Activated CD8-positive, alpha-beta memory T cell treated with anti-CD3 and anti-CD28 coated beads, Interleukin-2, amount 10 ng/mL, durations not matched to agents 7 days and 5 days (primary cell): ENCODE measurements around the gene EYA2. TPM values are rescaled to one million over a fixed set of nuclear protein-coding genes. Genes with fewer than 3 reads are reported as not detected.

Experiments
- ATAC-seq: fragments of 150-1000 bp; cut with Tn5 transposase; one replicate; pipeline ENCODE4 v1.10.0; 2021; ENCODE audit warnings: moderate library complexity
- CTCF ChIA-PET: fragments of 350-600 bp; sonication (Branson Sonifier 250); formaldehyde crosslinking; loops from one replicate; lab custom pipeline; 2021; ENCODE audit warnings: antibody characterized with exemption; lab: Charles Lee
- DNase-seq: peaks from one replicate; pipeline ENCODE4 v3.0.0-alpha.2; 2020
- H3K27ac Mint-ChIP-seq: one replicate; pipeline ENCODE4 v1.8.0; 2021; ENCODE audit warnings: mild to moderate bottlenecking, mixed read lengths
- H3K27me3 Mint-ChIP-seq: one replicate; pipeline ENCODE4 v1.8.0; 2021; ENCODE audit warnings: mixed read lengths
- H3K36me3 Mint-ChIP-seq: one replicate; pipeline ENCODE4 v1.8.0; 2021; ENCODE audit warnings: mild to moderate bottlenecking, mixed read lengths
- H3K4me1 Mint-ChIP-seq: one replicate; pipeline ENCODE4 v1.8.0; 2021; ENCODE audit warnings: mixed read lengths
- H3K4me3 Mint-ChIP-seq: one replicate; pipeline ENCODE4 v1.8.0; 2021; ENCODE audit warnings: mild to moderate bottlenecking, moderate library complexity, mixed read lengths
- H3K9me3 Mint-ChIP-seq: one replicate; pipeline ENCODE4 v1.8.0; 2022; ENCODE audit warnings: low read depth, mixed read lengths
- total RNA-seq, 2 experiments: library from RNA; stranded (reverse); gene quantifications; one replicate each; pipeline ENCODE4 v1.2.3, GENCODE V29; 2021

Gene EYA2
- total RNA-seq, 2 experiments from 2014 or later, result not detected

DNA sequence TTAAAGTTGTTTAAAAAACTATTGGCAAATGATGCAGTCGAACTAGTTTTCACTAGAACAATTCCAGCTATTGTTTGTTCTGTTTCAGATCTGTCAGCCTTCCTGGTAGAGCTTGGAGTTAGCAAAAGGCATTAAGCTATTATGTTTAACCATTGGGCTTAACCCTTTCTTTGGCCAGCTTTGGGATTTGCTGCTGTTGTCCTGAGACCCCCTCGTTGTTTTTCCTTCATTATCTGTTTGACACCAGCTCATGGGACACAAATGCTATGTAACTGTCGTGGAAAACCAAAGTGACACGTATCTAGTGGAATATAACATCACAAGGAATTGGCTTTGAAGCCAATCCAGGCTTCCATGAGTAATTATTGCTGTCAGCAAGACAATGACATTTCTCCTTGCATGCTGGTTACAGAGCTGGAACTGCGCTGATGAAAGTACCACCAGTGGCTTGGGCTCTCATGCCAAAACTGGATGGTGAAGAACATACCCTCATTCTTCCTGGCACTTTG is 96.0 kb downstream of the EYA2 start:
- peaks cover 5% of the 10 kb centered on the region for H3K27me3 Mint-ChIP-seq
- no peak for ATAC-seq
- peak overlapping the region; percentile 27 for H3K4me3 Mint-ChIP-seq
- H3K36me3 Mint-ChIP-seq, result peaks cover 3% of the 10 kb centered on the region
- no peaks in the 10 kb centered on the region for H3K9me3 Mint-ChIP-seq
- no peak for DNase-seq
- CTCF ChIA-PET, result interaction anchor here (1.3 kb wide), 1 partner anchor 10 kb away, joined by 7 read pairs; no protein-coding TSS in a partner anchor
- H3K27ac Mint-ChIP-seq, result peak overlapping the region; percentile 91
- H3K4me1 Mint-ChIP-seq, result peaks cover 55% of the 10 kb centered on the region

DNA sequence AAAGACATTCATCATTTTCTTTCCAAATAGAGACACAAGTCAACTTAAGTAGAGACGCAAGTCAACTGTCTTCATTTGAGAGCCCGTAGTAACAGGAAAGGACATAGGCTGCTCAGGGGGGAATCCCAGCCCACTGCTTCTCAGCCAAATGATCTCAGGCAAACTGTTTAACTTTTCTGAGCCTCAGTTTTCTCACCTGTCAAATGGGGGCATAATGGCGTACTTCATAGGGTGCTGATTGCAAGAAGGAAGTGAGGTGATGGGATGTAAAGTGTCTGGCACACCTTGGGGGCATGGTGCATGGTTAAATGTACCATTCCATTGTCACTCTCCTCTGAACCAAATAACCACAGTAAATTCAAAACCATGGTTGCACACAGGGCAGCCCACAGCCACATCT is 96.5 kb downstream of the EYA2 start:
- peak overlapping the region; percentile 91 for H3K27ac Mint-ChIP-seq
- CTCF ChIA-PET, result interaction anchor here (1.3 kb wide), 1 partner anchor 11 kb away, joined by 7 read pairs; no protein-coding TSS in a partner anchor
- DNase-seq, result no peak
- no peaks in the 10 kb centered on the region for H3K9me3 Mint-ChIP-seq
- no peak for ATAC-seq
- peaks cover 59% of the 10 kb centered on the region for H3K4me1 Mint-ChIP-seq
- peaks cover 5% of the 10 kb centered on the region for H3K27me3 Mint-ChIP-seq
- no peak overlapping the region for H3K4me3 Mint-ChIP-seq
- H3K36me3 Mint-ChIP-seq, result peaks cover 3% of the 10 kb centered on the region

DNA sequence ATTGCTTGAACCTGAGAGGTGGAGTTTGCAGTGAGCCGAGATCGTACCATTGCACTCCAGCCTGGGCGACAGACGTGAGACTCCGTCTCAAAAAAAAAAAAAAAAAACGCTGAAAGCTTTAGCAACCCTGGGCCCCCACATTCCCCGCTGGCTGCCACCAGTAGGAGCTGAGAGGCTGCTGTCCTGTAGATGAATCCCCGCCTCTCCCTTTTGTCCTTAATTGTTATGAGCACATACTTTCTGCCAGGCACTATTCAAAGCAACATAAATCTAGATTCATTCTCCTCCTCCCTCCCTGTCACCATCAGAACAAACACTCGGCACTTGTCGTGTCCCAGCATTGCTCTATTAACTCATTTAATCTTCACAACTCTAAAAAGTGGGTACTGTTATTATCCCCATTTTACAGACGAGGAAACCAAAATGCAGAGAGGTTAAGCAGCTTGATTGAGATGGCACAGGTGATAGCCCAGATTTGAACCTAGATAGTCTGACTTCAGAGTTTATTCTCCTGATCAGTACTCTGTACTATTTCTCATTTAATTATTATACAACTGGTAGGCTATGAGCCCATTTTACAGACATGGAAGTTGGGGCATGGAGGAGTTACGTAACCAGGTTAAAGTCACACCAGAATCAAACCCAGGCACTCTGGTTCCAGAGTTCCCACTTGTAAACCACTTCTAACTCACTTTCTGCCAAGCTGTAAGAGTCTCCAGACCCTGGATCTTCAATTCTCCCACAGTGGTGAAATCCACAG is 97.4 kb downstream of the EYA2 start:
- H3K4me1 Mint-ChIP-seq, result peaks cover 63% of the 10 kb centered on the region
- peaks cover 3% of the 10 kb centered on the region for H3K36me3 Mint-ChIP-seq
- H3K4me3 Mint-ChIP-seq, result no peak overlapping the region
- peak overlapping the region; percentile 50 for H3K27ac Mint-ChIP-seq
- ATAC-seq, result no peak
- H3K27me3 Mint-ChIP-seq, result peaks cover 5% of the 10 kb centered on the region
- no peaks in the 10 kb centered on the region for H3K9me3 Mint-ChIP-seq
- DNase-seq, result no peak
- CTCF ChIA-PET, result no interaction called here

DNA sequence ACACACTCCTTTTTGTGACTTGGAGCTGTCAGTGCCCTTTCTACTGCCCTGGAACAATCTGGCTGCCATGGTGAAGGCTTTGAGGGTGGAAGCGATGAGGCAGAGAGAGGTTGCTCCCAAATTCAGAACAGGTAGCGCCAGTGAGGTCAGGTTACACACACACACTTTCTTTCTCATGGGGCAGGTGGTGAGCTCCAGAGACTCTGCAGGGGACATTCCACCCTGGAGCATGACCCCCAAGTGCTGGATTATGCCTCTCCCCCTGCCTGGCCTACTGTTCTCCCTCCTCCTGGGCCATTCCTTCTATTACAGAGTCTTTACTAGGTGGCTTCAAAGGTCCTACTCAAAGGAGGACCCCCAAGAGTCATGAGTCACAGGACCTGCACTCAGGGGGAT is 98.0 kb downstream of the EYA2 start:
- H3K27me3 Mint-ChIP-seq, result peaks cover 8% of the 10 kb centered on the region
- ATAC-seq (no peak), DNase-seq (no peak)
- H3K27ac Mint-ChIP-seq, result peak overlapping the region; percentile 50
- no peak overlapping the region for H3K4me3 Mint-ChIP-seq
- peaks cover 63% of the 10 kb centered on the region for H3K4me1 Mint-ChIP-seq
- CTCF ChIA-PET, result no interaction called here
- no peaks in the 10 kb centered on the region for H3K9me3 Mint-ChIP-seq
- H3K36me3 Mint-ChIP-seq, result peaks cover 3% of the 10 kb centered on the region

DNA sequence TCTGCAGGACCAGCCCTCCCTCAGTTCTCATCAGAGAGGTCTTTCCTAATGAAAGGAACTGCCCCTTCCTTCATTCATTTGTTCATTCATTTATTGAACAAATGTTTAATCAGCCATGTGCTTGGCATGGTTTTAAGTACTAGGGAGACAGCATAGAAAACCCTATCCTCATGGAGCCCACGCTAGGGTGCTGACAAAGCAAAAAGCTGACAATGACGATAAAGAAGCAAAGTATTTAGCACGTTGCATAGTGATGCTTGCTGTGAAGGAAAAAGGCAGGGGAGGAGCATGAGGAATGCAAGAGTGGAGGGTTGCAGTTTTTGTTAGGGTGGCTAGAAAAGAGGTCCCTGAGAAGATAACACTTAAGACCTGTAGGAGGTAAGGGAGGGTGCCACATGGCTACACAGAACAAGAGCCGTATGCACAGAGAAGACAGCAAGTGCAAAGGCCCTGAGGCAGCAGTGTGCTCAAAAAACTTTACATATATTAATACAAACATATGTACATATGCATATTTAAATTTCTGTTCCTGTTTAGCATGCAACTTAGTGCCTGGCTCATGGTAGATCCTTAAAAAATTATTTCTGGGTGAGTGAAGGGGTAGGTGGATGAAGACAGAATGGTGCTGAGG is 98.9 kb downstream of the EYA2 start:
- peaks cover 18% of the 10 kb centered on the region for H3K27me3 Mint-ChIP-seq
- no peak overlapping the region for H3K4me3 Mint-ChIP-seq
- peaks cover 63% of the 10 kb centered on the region for H3K4me1 Mint-ChIP-seq
- peaks cover 3% of the 10 kb centered on the region for H3K36me3 Mint-ChIP-seq
- CTCF ChIA-PET, result no interaction called here
- no peaks in the 10 kb centered on the region for H3K9me3 Mint-ChIP-seq
- no peak for DNase-seq
- peak overlapping the region; percentile 92 for H3K27ac Mint-ChIP-seq
- no peak for ATAC-seq

DNA sequence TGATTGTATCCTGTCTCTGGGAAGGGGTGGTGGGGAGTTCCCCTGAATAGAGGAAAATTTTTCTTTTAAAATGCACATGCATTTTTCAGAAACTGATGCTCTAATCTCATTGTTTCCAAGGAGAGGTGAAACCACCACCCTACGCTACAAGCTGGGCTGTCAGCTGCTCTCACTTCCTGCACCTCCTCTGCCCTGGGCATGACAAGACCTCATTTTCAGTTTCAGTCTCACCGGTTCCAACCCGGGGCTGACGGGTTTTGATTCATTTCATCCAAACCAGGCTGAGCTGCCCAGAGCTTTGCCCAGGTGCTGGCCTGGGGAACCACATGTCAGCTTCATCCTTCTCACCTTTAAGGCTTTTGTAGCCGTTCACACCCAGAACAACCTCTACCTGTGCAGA is 99.7 kb downstream of the EYA2 start:
- Mint-ChIP-seq H3K27me3 (peaks cover 19% of the 10 kb centered on the region), H3K4me3 (peak overlapping the region; percentile 67), H3K36me3 (peaks cover 3% of the 10 kb centered on the region), H3K9me3 (no peaks in the 10 kb centered on the region), H3K27ac (peak overlapping the region; percentile 92), H3K4me1 (peaks cover 57% of the 10 kb centered on the region)
- peak; percentile 91 for DNase-seq
- ATAC-seq, result peak; percentile 93
- CTCF ChIA-PET, result interaction anchor here (0.7 to 1.2 kb wide), 2 partner anchors 14 to 42 kb away, joined by 3 to 4 read pairs; no protein-coding TSS in a partner anchor

DNA sequence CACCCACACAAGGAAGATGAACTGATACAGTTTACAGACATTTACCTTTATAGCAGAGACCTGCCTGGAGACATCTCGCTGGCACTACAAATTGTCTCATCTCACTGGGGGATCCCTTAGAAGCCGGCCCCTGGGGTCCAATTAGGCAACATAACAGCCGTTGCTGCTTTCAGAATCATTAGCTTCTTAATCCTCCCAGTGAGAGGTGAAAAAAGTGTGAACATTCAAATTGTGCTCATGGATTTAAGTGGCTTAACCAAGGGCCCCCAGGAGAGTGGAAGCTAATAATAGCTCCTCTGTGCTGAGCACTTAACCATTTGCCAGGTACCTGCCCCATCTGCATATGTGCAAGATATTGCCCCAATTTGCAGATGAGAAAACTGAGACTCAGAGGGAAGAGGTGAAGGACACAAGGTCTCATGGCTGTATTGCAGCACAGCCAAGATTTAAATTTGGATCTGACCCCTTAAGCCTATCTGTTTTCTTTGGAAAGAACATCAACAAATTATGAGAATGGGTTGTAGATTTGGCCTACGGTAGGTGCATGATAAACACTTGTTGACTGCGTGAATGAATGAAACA is 101.0 kb downstream of the EYA2 start:
- Mint-ChIP-seq H3K4me3 (no peak overlapping the region), H3K36me3 (peaks cover 1% of the 10 kb centered on the region), H3K27ac (no peak overlapping the region), H3K27me3 (peaks cover 19% of the 10 kb centered on the region), H3K4me1 (peaks cover 44% of the 10 kb centered on the region), H3K9me3 (no peaks in the 10 kb centered on the region)
- DNase-seq (no peak), ATAC-seq (no peak)
- CTCF ChIA-PET, result interaction anchor here (1.2 kb wide), 1 partner anchor 16 kb away, joined by 4 read pairs; no protein-coding TSS in a partner anchor

DNA sequence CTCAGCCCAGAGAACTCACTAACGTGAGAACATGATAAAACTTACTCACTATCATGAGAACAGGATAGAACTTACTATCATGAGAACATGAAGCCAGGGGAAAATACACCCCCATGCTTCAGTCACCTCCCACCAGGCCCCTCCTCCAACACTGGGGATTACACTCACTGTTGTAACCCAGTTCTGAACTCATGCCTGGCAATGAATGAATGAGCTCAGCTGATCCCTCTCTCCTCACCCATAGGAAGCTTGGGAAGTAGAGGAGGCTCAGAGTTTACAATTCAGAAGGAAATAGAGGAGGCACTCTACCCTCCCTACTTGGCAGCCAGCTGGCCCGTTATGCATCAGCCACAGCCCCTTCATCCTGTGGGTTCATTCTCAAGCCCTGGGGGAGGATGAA is 102.5 kb downstream of the EYA2 start:
- CTCF ChIA-PET, result interaction anchor here (1.0 kb wide), 1 partner anchor 53 kb away, joined by 3 read pairs; no protein-coding TSS in a partner anchor
- peaks cover 1% of the 10 kb centered on the region for H3K36me3 Mint-ChIP-seq
- H3K27ac Mint-ChIP-seq, result no peak overlapping the region
- H3K27me3 Mint-ChIP-seq, result peaks cover 25% of the 10 kb centered on the region
- H3K4me1 Mint-ChIP-seq, result peaks cover 31% of the 10 kb centered on the region
- ATAC-seq (no peak), DNase-seq (no peak)
- no peaks in the 10 kb centered on the region for H3K9me3 Mint-ChIP-seq
- no peak overlapping the region for H3K4me3 Mint-ChIP-seq

DNA sequence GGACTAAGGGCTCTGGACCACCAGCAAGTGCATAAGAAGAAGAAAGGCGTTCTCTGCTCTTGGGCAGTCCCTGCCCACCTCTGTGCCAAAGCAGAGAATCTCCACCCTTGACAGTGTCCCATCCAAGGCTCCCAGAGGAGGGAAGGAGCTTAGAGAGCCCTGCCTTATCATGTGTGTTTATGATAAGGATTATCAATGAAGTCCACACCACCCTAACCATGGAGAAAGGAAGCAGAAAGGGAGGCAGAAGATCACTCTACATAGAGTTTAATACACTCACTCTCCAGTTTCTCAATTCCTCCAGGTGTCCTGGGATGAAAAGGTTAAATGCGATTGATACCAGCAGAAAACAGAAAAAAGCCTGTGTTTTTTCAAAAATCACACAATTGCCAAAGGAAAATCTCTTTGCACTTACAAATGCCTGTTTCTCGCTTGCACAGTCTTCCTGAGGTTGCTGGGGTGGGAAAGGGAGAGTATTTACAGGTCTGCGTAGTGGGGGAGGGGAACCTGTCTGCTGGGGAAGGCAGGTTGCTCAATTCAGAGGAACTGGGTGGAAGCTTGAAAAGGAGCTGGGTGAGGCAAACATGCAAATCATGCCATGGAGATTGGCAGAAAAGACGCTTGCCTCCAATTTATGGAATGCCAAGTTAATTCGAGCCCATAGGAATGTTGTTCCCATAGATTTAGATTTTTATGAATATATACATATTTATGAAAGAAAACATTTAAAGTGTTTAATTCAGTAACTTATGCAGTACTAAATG is 104.0 kb downstream of the EYA2 start:
- Mint-ChIP-seq H3K36me3 (peaks cover 1% of the 10 kb centered on the region), H3K27me3 (peaks cover 29% of the 10 kb centered on the region), H3K4me1 (peaks cover 29% of the 10 kb centered on the region), H3K9me3 (no peaks in the 10 kb centered on the region), H3K4me3 (no peak overlapping the region), H3K27ac (no peak overlapping the region)
- DNase-seq, result no peak
- CTCF ChIA-PET, result no interaction called here
- no peak for ATAC-seq

DNA sequence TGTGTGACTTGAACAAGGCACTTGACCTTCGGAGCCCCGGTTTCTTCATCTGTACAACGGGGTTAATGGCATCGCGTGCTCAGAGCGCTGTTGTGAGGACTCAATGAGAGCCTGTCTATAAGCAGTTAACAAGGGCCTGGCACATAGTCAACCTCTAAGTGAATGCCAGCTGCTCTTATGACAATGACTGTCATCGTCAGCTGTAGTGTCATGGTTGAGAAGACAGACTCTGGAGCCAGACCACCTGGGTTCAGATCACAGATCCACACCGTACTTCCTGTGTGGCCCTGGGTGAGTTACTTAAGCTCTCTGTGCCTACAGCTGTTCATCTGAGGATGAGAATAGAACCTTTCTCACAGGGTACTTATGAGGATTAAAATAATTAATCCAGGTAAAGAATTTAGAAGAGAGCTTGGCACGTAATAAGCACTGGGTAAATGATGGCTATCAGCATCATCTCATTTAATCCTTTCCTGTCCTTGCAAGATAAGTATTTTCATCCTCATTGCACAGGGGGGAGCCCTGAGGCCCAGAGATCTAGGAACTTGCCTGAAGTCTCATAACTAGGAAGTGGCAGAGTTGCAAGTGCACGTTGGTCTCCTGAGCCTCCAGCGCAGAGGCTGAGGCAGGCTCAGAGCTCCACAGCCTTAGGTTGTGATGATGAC is 105.3 kb downstream of the EYA2 start:
- DNase-seq (no peak), ATAC-seq (no peak)
- Mint-ChIP-seq H3K36me3 (peaks cover 2% of the 10 kb centered on the region), H3K4me1 (peaks cover 20% of the 10 kb centered on the region), H3K27ac (no peak overlapping the region), H3K9me3 (peaks cover 5% of the 10 kb centered on the region), H3K4me3 (no peak overlapping the region), H3K27me3 (peaks cover 37% of the 10 kb centered on the region)
- CTCF ChIA-PET, result interaction anchor here (0.9 to 1.0 kb wide), 2 partner anchors 15 to 20 kb away, joined by 3 read pairs; no protein-coding TSS in a partner anchor

DNA sequence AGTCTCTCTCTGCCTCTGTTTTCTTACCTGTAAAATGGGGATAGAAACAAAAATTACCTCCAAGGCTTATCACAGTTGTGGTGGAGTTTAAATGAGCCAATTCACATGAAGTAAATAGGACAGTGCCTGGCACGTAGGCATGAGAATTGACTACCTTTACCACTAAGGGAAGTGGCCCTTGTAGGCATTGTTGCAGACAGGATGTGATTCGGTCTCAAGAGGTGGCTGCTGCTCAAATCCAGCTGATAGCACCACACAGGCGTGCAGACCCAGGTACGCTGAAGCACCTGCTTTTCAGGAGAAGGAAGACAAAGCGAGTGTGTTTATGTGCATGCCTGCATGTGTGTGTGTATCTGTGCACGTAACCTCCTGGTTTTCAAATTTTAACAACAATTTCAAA is 108.6 kb downstream of the EYA2 start:
- H3K9me3 Mint-ChIP-seq, result peaks cover 5% of the 10 kb centered on the region
- ATAC-seq (no peak), DNase-seq (no peak)
- H3K4me3 Mint-ChIP-seq, result no peak overlapping the region
- H3K27me3 Mint-ChIP-seq, result peaks cover 28% of the 10 kb centered on the region
- H3K4me1 Mint-ChIP-seq, result peaks cover 8% of the 10 kb centered on the region
- H3K36me3 Mint-ChIP-seq, result peaks cover 2% of the 10 kb centered on the region
- no peak overlapping the region for H3K27ac Mint-ChIP-seq
- CTCF ChIA-PET, result no interaction called here

DNA sequence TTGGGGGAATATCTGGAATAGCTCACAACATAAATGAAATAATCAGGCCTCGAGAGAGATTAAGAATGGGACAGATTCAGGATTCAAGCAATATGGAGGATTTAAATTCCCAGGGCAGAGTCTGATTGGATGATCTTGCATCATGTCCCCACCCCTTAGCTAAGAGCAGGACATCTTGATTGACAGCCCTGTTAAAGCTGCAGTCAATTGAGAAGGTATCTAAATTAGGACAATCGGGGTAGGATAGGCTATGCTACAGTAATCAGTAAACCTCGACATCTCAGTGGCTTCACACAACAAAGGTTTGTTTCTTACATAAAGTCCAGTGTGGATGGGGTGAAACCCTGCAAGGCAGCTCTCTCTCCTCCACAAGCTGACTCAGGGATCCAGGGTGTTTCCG is 109.5 kb downstream of the EYA2 start:
- no peak for ATAC-seq
- Mint-ChIP-seq H3K9me3 (peaks cover 5% of the 10 kb centered on the region), H3K36me3 (peaks cover 2% of the 10 kb centered on the region), H3K27me3 (peaks cover 23% of the 10 kb centered on the region), H3K4me1 (peaks cover 8% of the 10 kb centered on the region), H3K4me3 (no peak overlapping the region), H3K27ac (no peak overlapping the region)
- DNase-seq, result no peak
- CTCF ChIA-PET, result no interaction called here
